ENCODE results near the gene NAIF1.

DNA sequence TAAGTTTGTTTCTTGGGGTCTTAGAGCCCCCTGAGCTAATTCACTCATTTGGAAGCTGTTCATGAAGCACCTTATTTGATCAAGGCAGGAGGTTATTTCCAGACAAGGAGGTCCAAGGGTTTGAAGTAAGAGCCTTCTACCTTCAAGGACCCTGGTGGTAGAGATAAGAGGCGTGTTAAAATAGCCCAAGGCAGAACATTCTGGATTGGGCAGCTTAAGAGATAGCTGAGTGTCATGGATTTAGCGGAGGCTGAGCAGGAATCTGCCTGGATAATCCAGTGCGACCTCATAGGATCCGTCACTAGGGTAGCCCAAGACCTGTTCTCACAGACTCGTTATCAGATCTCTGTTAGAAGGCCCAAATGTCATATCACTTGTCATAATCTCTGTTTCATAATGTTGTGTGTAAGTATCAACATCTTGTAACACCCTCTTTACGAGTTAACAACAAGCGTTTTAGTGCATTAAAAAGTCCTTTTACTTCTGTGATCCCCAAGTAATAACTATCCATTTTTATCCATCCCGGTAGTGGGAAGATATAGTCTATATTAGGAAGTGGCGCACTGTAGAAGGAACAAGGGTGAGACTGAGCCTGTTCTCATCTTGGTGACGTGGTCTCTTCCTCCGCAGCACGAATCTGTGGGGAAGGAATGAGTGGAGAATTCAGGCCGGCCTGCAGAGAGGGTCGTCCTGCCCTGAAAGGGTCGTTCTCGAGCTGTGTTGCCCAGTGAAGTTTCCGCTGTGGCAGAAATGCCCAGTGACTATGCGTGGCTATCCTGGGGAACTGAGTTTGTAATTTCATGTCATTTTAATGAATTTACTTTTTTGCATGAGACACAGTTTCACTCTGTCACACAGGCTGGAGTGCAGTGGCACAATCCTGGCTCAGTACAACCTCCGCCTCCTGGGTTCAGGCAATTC, 29.8 kb upstream of the NAIF1 start:
- TF ChIP-seq EZH2 (IDR thresholded peaks at IDR 0.05) (no peak), POLR2A (IDR thresholded peaks at IDR 0.05; ENCODE audit: borderline replicate concordance, extremely low read depth, insufficient read depth, insufficient read length) (no peak), POLR2AphosphoS5 (IDR thresholded peaks at IDR 0.05; ENCODE audit: low read depth, low read length) (no peak)
- TF ChIP-seq, protein P1, sequence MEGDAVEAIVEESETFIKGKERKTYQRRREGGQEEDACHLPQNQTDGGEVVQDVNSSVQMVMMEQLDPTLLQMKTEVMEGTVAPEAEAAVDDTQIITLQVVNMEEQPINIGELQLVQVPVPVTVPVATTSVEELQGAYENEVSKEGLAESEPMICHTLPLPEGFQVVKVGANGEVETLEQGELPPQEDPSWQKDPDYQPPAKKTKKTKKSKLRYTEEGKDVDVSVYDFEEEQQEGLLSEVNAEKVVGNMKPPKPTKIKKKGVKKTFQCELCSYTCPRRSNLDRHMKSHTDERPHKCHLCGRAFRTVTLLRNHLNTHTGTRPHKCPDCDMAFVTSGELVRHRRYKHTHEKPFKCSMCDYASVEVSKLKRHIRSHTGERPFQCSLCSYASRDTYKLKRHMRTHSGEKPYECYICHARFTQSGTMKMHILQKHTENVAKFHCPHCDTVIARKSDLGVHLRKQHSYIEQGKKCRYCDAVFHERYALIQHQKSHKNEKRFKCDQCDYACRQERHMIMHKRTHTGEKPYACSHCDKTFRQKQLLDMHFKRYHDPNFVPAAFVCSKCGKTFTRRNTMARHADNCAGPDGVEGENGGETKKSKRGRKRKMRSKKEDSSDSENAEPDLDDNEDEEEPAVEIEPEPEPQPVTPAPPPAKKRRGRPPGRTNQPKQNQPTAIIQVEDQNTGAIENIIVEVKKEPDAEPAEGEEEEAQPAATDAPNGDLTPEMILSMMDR (IDR thresholded peaks at IDR 0.05 in 2 of 3, conservative IDR thresholded peaks at IDR 0.05 in 1 of 3; ENCODE audit: borderline replicate concordance in 1 of 3, insufficient read depth in 1 of 3, low read depth in 2 of 3, low read length in 2 of 3) = no peak
- TF ChIP-seq, protein P2, sequence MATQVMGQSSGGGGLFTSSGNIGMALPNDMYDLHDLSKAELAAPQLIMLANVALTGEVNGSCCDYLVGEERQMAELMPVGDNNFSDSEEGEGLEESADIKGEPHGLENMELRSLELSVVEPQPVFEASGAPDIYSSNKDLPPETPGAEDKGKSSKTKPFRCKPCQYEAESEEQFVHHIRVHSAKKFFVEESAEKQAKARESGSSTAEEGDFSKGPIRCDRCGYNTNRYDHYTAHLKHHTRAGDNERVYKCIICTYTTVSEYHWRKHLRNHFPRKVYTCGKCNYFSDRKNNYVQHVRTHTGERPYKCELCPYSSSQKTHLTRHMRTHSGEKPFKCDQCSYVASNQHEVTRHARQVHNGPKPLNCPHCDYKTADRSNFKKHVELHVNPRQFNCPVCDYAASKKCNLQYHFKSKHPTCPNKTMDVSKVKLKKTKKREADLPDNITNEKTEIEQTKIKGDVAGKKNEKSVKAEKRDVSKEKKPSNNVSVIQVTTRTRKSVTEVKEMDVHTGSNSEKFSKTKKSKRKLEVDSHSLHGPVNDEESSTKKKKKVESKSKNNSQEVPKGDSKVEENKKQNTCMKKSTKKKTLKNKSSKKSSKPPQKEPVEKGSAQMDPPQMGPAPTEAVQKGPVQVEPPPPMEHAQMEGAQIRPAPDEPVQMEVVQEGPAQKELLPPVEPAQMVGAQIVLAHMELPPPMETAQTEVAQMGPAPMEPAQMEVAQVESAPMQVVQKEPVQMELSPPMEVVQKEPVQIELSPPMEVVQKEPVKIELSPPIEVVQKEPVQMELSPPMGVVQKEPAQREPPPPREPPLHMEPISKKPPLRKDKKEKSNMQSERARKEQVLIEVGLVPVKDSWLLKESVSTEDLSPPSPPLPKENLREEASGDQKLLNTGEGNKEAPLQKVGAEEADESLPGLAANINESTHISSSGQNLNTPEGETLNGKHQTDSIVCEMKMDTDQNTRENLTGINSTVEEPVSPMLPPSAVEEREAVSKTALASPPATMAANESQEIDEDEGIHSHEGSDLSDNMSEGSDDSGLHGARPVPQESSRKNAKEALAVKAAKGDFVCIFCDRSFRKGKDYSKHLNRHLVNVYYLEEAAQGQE (IDR thresholded peaks at IDR 0.05; ENCODE audit: low read depth) = no peak

Data from HCT116 (cell line).